Ramos (cell line): ENCODE data around the gene RAMACL.

Source experiments
- in situ Hi-C: fragments of 300-500 bp; cut with MboI; formaldehyde crosslinking; loops from one replicate; pipeline ENCODE4 v1.14.3; 2022; ENCODE audit warnings: low sequenced_read_pairs; ENCODE audit not compliant: unreplicated experiment

The RAMACL gene

DNA sequence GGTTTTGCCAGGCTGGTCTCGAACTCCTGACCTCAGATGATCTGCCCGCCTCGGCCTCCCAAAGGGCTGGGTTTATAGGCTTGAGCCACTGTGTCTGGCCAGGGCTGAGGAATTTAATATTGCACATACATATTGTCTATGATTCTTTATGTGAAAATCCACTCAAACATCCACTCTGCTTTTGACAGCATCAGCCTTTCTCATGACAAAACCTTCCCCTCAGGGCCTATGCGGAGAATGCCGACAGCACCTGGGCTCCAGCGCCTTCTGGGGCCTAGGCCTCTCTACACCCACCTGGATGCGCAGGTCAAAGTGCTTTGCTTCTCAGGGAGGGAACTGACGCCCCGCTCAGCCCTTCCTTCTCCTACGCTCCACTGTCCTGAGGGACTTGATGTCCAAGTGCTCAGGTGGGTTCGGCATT is 5.4 kb downstream of the RAMACL start:
- in situ Hi-C loops: no loop called here

DNA sequence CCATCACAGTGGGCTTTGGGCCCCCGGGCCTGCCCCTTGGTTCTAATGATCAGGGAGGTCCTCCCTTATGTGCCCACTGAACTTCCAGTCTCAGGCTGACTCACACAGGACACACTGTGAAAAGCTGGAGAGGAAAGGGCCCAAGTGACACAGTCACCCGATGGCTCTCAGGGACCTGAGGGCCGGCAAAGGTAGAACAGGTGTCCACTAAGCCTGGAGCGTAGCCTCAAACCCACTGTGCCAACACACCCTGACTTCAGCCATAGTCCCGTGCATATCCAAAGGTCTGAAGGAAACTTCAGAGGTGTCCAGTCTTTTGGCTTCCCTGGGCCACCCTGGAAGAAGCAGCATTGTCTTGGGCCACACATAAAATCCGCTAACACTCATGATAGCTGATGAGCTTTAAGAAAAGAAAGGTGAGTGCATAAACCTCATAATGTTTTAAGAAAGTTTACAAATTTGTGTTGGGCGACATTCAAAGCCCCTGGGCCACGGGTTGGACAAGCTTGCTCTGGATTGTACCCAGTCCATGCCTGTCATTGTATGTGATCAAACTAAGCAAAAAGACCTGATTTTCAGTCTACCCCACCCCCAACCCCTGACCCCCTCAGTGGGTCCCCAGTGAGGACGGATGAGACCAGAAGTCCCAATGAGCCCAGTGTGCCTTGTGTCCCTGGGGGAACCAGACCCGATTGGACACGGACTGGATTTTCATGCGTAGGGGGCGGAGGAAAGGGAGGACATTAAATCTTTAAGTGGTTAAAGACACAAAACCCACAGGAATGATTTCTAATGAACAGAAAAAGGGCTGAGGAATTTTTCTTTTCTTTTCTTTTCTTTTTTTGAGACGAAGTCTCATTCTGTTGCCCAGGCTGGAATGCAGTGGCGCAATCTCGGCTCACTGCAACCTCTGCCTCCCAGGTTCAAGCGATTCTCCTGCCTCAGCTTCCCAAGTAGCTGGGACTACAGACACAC is 6.1 kb downstream of the RAMACL start:
- in situ Hi-C loops: no loop called here

DNA sequence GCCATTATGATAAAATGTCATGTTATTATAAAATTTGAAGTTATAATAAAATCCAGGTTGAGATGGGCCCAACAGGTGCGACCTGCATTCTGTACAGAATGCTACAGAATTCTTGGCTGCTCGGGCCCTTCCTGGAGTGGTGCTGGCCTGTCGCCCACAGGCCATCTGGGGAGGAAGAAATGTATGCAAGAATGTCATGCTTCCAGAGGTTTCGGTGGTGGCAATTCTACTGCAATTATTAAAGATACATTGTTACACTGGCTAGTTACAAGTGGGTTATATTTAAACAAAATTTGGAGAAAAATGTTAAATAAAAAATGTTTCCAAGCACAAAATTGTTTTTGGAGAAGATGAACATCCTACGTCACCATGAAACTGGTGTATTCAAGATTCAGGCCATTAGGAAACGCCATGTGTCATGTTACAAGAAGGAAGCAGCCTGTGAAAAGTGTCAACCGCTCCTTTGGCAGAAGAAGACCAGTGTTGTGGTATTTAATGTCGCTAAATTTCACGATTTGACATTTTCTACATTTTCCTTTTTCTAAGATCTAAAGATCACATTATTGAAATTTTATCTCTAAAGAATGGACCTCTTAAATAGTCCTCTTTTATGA is 7.1 kb downstream of the RAMACL start:
- in situ Hi-C loops: no loop called here

DNA sequence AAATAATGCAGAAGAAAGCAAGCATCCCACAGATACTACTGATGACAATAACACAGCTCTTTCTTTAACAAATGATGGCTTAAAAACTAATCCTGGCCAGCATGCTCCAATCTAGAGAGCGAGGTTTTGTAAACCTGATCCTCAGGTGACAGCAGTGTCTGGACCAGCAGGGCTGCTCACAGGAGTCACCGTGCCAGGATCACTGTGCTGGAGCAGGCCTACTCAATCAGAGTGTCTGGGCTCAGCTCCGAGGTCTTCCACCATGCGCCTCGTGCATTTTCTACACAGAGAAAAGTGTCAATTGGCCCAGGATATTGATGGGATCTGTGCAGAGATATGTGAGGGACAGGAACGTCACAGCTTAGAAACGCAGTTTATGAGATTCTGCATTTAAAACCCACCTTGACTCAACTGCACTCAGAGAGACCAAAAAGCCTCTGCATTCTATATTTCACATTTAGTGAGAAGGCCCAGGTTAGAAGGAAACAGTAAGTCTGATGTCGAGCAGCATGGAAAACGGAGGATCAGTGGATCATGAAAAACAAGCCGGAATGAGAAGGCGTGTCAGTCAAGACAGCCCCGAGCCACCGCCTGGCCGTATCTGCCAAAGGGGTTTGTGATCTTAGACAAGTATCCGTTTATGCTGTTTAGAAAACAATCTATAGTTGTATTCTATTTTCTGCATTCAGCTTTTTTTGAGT is 7.8 kb downstream of the RAMACL start:
- in situ Hi-C loops: no loop called here

DNA sequence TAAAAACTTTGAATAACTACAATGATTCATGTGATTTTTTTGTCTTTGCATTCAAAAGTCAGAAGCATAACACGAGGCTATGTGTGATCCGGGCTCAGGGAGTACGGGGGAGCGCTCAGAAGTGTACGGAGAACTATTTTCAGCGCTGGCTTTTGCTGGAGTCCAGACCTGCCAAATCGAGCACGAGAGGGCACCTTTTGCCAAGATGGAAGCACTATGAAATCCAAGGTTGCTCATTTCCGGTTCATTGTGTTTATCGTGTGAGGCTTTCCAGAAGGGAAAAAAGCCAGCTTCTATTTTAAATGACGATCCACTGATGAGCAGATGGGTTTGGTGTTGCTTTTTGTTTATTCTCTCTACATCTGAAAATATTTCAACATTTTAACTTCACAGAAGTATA is 11.3 kb downstream of the RAMACL start:
- in situ Hi-C loops: no loop called here

DNA sequence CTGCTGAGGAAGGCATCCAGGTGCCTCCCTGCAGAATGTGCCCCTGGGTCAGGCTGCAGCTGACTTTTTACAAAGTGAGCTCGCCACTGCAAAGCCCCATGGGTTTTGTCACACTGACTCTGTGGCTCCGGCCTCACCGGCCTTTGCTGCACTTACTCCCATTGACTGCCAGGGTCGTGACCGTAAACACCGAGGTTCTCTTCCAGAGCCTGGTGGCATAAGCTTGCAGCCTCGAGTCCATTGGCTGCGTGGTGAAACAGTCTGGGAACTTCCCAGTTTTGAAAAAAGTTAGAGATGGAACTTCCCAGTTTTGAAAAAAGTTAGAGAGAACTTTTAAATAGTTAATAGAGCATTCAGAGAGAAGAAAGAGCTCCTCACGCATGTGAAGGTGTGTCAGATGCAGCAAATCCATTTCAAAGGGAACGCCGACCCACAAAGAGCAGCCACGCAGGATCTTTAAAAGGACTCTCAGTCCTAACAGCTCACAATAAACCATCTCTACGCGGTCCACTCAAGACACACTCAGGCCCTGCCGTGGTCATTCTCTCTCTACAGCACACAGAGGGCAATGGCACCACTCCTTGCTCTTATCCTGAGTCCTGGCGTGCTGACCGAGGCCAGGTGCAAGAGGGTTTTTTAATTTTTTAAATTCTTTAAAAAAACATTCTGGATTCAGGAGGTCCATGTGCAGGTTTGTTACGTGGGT is 12.8 kb downstream of the RAMACL start:
- in situ Hi-C loops: no loop called here

DNA sequence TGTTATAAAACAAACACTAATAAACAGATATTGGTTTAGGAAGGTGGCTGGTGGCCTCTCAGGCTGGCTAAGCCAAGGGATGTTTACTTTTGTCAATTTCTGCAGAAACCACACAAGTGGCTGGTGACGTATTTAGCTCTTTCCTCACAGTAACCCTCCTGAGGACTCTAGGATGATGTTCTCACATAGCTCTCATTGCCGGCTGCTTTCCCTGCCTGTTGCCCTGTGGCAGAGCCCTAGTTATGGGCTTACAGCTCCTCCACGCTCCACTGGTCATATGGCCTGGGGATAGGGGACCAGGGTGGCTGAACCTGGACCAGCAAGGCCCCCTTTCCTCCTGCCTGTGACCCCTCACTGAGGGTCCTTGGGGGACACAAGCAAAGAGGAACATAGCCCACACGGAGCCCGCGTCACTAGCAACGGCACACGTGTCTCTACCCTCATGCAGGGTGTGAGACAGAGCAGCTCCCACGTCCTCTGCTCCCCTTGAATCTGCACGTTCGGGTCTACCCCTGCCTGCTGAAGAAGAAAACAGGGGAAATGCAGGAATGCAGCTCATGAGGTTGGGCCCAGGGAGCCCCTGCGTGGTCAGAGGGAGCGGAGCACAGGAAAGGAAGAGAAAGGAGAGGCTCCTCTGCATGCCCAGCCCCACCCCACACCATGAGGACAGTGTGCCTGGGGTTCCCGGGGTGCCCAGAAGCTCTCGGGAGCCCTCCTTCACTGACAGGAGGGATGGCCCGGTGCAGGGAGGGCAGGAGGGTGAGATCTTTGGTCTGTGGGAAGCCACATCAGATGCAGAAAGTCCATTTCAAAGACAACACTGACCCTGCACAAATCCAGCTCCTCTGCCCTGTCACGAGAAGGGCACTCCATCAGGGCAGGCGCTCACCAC is 13.9 kb downstream of the RAMACL start:
- in situ Hi-C loops: no loop called here

DNA sequence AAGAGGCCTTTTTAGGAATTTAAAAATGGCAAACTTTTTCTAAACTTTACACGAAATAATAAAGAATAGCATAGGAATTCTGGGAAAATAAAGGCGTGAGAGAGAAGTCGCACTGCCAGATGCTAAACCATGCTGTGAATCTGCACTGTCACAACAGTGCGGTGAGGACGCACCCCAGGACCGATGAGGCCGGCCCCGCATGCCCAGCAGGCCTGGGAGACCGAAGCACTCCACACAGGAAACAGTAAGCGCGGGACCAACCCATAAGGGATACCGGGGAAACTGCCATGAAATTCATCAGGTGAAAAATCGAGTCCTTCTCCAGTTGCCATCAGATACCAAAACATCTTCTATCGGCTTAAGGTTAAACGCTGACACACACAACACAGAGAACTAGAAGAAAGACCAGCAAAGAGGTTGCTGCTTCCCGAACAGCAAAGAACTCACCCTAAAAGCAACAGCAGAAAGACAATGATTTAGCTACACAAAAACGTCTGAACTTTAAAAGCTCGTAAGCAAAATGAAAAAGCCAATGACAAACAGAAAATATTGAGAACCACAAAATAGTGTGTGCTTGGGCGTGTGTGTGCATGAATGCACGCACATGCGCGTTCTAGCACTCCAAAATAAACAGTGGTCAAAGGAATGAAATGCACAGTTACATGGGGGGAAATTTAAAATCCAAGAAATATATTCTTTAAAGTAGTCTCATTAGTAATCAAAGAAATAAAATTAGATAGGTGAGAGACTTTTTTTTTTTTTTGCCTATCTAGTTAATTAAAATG is 15.4 kb downstream of the RAMACL start:
- in situ Hi-C loops: no loop called here

DNA sequence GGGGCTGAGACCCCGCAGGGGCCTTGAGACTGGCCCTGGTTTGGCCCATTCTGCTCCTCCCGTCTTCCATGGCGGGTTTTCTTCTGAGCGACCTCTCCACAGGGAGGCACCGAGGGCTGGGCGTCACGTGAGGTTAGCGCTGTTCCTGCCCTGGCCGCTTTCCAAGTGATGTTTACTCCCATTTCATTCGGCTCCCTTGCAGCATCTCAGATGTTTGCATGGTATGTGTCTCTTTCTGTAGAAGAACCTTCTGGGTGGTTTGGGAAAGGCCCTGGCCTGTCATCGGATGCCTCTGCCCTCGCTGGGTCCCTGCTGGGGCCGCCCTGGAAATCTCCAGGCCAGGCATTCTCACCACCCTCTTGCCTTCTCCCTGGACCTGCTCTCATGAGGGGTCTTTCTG is 17.3 kb downstream of the RAMACL start:
- in situ Hi-C loops: no loop called here

DNA sequence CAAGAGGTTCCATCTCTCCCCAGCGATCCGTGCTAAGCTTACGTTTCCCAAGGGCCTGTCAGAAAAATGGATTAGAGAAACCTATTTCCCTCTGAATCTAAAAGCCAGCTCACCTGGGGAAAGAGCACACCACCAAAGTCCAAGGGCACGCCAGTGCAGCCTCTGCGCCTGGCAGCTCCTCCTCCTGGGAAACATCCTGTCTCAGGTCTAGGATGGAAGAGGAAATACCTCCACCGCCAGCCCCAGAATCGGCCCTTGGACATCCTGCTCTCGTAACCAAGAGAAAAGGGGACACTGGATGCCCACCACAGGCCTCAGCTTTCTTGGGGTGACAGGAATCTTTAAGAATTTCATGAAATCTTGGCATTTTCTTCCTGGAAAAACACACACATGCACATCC is 18.7 kb downstream of the RAMACL start:
- in situ Hi-C loops: no loop called here

DNA sequence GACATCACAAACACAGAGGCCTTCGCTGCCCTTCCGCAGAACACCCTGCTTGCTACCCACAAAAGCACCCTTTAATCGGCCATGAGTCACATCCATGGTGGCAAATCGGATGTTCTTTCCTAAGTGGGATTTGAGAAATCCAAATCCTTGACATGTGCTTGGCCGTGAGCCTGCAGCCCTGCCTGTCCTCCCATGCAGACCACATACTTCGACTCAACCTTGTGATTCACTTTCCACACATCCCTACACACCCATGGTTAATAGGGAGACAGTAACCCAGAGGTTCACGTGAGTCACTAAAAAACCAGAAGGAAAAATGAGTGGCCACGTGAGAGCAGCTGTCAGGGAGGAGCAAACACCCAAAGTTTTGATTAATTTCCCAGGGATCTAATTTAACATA is 19.4 kb downstream of the RAMACL start:
- in situ Hi-C loops: no loop called here

DNA sequence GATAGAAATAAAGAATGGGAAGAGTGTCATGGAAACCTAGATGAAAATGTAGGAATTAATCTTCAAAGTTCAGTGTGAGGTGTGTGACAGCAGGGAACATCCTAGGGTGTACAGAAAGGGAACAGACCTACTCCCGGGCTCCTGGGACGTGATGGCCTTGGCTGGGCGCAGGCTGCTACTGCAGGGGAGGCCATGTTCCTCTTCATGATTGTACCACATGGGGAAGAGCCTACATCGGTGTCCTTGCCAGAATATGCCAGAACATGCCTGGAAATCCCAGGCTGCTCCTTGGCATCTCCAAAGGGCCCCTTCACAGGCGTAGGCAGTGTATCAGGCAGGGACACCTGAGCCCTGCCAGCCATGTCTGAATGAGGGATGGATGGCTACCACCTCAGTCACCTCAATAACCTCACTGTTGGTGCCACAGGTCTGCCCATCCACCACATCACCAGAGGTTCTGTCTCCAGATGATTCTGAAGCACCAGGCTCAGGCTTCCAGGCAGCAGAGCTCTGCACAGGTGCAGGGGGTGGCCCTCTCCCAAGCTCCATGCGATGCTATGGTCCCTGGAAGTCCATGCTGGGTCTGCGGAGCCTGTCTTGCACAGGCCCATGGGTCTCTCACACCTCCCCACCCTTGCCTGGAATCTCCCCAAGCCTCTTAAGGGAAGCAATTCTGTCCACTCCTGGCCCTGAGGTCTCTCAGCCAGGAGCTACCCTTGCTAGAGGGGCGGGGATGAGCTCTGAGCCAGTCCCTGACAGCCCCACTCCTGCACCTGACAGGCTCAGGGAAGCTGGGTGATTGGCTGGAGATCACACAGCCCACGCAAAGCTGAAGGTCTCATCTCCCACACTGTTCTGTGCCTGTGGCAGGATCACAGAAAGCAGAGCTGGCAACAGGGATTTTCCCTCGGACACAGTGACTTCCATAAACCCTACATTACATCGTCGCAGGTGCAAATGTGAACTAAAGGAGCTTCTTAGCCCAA is 20.2 kb downstream of the RAMACL start:
- in situ Hi-C loops: no loop called here

DNA sequence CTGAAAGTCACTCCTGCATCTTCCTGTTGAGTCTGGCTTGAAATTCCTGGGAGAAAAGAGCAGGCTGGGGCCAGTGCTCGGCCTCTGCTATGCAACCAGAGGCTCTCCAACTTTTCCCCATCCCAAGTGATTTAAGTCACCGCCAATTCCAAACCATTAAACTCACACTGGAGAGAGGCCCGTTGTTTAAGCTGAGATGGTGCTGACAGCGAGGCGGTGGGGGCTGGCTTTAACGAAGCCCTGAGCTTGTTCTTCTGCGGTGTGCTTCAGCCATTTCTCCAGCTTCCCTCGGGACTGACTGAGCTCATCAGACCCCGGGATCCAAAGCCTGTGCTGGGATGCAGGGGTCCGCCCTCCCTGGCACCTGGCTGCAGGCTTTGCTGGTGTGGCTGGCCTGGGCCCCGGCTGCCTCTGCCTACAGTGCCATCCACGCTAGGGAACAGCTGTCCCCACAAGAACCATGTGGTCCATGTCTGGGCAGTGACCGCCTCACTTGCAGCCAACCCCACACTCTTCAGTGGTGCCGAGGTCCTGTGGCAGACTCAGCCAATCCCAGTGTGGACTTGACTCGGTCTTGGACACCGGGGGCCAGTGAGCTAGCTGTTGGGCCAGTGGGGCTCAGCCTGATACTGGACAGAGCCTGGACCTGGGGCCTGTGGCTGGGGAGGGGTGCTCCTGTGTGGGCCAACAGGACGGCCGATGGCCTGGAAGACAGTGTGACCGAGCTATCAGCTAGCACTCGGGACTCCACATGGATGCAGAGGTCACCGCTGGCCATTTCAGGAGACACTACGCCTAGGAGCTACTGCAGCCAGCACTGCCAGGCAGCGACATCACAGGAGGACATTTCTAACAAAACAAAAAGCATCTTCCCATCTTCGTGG is 21.2 kb downstream of the RAMACL start:
- in situ Hi-C loops: no loop called here

DNA sequence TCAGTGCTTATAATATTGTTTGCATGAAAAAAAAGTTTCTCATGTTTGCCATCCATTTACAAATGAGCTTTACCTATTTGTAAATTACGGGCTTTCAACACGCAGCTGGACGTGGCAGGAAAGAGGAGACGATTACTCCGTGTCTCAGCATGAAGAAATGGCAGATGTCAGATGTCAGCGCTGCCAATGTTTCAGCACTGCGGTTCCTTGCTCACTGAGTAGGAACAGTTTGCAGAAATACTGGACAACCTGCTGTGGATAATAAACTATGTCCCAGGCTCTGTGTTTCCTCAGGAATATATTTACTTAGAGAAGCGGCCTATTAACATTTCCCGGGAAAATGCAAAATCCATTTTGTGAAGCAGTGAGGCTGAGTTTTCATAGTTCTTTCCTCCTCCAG is 22.7 kb downstream of the RAMACL start:
- in situ Hi-C loops: no loop called here

DNA sequence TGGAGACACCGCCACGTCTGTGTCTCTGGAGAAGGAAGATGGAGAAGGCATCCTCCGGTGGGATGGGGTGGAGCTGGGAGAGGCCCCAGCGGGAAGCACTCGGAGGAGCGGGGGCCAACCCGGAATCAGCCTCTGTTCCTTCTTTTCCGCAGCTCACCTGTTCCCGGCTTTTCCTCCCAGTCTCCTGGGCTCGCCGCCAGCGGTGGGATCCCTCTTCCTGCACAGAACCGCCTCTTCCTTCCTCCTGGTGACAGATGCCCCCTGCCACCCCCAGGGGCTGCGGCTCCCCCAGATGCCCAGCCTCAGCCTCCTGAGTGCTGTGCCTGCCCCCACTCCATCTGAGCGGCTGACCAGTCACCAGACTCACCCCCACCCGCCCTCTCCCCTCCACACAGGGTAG is 23.3 kb downstream of the RAMACL start:
- in situ Hi-C loops: no loop called here

DNA sequence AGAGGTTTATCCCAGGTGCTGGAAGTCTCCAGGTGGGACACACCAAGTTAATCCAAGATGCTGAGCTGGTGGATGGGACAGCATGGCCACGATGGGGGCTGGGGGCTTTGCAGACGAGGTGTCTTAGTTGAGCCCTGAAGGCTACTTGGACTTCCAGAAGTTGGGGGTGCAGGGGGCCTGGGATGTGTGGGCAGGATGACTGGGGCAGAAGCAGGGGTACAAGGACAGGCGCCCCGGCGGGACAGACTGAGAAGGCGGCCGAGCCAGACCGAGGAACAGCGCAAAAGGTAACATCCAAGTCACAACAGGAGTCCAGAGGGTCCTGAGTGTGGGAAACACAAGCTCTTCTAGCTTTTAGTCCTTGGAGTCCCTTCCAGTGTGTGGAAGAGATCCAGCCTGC is 23.8 kb downstream of the RAMACL start:
- in situ Hi-C loops: no loop called here
